Caco-2 (cell line): Measurements from ENCODE around the gene FAHD1. TPM values are rescaled to one million over a fixed set of nuclear protein-coding genes. Genes with fewer than 3 reads are reported as not detected.

ENCODE experiments used
- BruUV-seq: library from RNA; stranded (reverse); fragments of 400-500 nt; replicated peaks from 2 replicates; lab custom pipeline; 2021; lab: Mats Ljungman, UMichigan
- CTCF ChIA-PET: fragments of 300-600 bp; sonication (Branson Sonifier 250); formaldehyde crosslinking; loops from one replicate; lab custom pipeline; 2022; ENCODE audit warnings: antibody characterized with exemption; lab: Charles Lee
- POLR2A ChIA-PET: fragments of 300-600 bp; sonication (Branson Sonifier 250); formaldehyde crosslinking; loops from one replicate; lab custom pipeline; 2022; ENCODE audit warnings: antibody characterized with exemption; lab: Charles Lee
- DNase-seq, 2 experiments: peaks; one replicate each; pipeline versions ENCODE4 v3.0.0 to v3.0.0-alpha.2; 2020 to 2022
- H3K27me3 ChIP-seq: replicated peaks from 2 replicates; pipeline ENCODE4 v1.6.0; 2011; ENCODE audit warnings: low read length; ENCODE audit not compliant: control insufficient read depth, insufficient read depth
- H3K36me3 ChIP-seq: 2 replicates; pipeline ENCODE4 v1.5.1; 2011; ENCODE audit warnings: low read length; ENCODE audit not compliant: control insufficient read depth, insufficient read depth
- H3K4me1 ChIP-seq: fragments of 250-450 bp; sonication (Bioruptor Pico); 2 replicates; pipeline ENCODE4 v1.5.1; 2020; ENCODE audit warnings: mild to moderate bottlenecking
- H3K4me3 ChIP-seq: 2 replicates; pipeline ENCODE4 v1.5.1; 2011; ENCODE audit warnings: low read depth, mild to moderate bottlenecking, control low read depth, low read length
- H3K9me3 ChIP-seq: fragments of 250-450 bp; sonication (Bioruptor Pico); 2 replicates; pipeline ENCODE4 v1.5.1; 2020; ENCODE audit warnings: mild to moderate bottlenecking, moderate library complexity
- H3K27ac Mint-ChIP-seq: one replicate; pipeline ENCODE4 v1.8.0; 2022; ENCODE audit warnings: mixed read lengths; ENCODE audit not compliant: unreplicated experiment
- H3K27me3 Mint-ChIP-seq: one replicate; pipeline ENCODE4 v1.8.0; 2022; ENCODE audit warnings: mixed read lengths; ENCODE audit not compliant: insufficient read depth, unreplicated experiment
- H3K36me3 Mint-ChIP-seq: one replicate; pipeline ENCODE4 v1.8.0; 2022; ENCODE audit warnings: mild to moderate bottlenecking, mixed read lengths; ENCODE audit not compliant: insufficient read depth, unreplicated experiment
- H3K4me1 Mint-ChIP-seq: one replicate; pipeline ENCODE4 v1.8.0; 2022; ENCODE audit warnings: low read depth, mixed read lengths; ENCODE audit not compliant: unreplicated experiment
- H3K4me3 Mint-ChIP-seq: one replicate; pipeline ENCODE4 v1.8.0; 2022; ENCODE audit warnings: mild to moderate bottlenecking, moderate library complexity, mixed read lengths; ENCODE audit not compliant: unreplicated experiment
- H3K9me3 Mint-ChIP-seq: one replicate; pipeline ENCODE4 v1.8.0; 2022; ENCODE audit warnings: mixed read lengths; ENCODE audit not compliant: unreplicated experiment
- CTCF ChIP-seq, 2 experiments: fragments of 200-600 bp in 1 of 2; IDR thresholded peaks; 1 replicate in 1 of 2; 2 replicates in 1 of 2; pipeline versions ENCODE4 v1.5.1 to v1.8.0; 2011 to 2022; ENCODE audit warnings: antibody characterized with exemption in 1 of 2, control low read depth in 1 of 2, inconsistent platforms in 1 of 2, low read depth in 1 of 2, low read length in 1 of 2, mild to moderate bottlenecking in 1 of 2, moderate library complexity in 1 of 2; ENCODE audit not compliant: insufficient read depth in 1 of 2, severe bottlenecking in 1 of 2, unreplicated experiment in 1 of 2
- intact Hi-C: fragments of 100-400 bp; cut with micrococcal nuclease; formaldehyde crosslinking; loops from one replicate; pipeline ENCODE4 v1.10.0; 2022; ENCODE audit not compliant: unreplicated experiment
- total RNA-seq: library from RNA; stranded (reverse); gene quantifications from 2 replicates; pipeline ENCODE4 v1.2.3, GENCODE V29; 2022

FAHD1 gene
- total RNA-seq, 1 experiment from 2014 or later: 16.5 TPM

DNA sequence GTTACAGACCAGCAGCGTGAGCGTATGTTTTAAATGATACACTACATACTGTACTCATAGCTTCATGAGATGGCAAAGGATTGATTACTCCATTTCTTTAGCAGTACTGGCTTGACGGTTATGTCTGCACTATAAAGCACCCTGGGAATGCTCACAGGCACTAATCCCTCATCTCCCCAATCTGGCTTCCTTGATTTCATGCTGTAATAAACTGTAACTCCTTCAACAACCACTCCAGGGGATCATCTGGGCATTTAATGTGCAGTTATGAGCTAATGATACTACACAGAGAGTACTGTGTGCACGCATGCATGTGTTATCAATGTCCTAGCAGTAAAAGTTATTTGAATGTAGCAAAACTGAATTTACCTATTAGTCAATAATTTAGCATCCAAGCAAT is 24.8 kb downstream of the FAHD1 start:
- CTCF ChIA-PET: no interaction called here
- Histone ChIP-seq H3K36me3 (no peaks in the 10 kb centered on the region), H3K27me3 (no peaks in the 10 kb centered on the region), H3K4me3 (no peak overlapping the region), H3K9me3 (no peaks in the 10 kb centered on the region), H3K4me1 (no peaks in the 10 kb centered on the region)
- Mint-ChIP-seq H3K27ac (no peak overlapping the region), H3K27me3 (peaks cover 14% of the 10 kb centered on the region), H3K4me3 (no peak overlapping the region), H3K9me3 (no peaks in the 10 kb centered on the region), H3K4me1 (no peaks in the 10 kb centered on the region), H3K36me3 (no peaks in the 10 kb centered on the region)
- no peak for DNase-seq
- intact Hi-C loops: no loop called here
- TF ChIP-seq CTCF (IDR thresholded peaks at IDR 0.05; ENCODE audit: insufficient read depth in 1 of 2, low read depth in 1 of 2, low read length in 1 of 2, severe bottlenecking in 1 of 2, unreplicated experiment in 1 of 2): no peak
- BruUV-seq: no TSS peak
- POLR2A ChIA-PET: no interaction called here

DNA sequence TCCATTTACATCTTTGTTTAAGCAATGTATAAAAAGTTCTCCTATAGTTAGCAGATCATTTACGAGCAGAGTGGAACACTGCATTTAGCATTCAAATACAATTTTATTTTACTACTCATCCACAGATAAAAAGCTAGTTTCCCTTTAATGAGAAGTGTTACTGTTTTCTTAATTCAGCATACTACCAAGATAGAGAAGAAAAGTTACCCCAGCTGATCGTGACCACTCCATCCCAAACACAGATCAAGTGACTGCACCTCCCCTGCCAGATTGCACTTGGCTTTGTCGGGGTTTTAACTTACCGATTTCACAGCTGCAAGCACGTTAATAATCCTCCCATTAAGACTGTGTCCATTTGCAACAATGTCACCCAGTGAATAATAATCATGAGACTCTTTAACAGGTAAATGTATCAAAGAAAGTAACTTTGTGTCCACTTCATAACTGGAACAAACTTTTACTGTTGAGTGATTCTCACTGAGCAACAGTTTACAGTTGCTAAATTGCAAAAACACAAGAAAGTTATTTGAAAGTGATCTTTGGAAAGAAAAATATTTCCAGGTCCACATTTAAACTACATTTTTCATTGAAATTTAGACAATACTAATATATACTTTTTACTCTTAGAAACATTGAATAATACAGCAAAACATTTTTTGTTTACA is 30.6 kb downstream of the FAHD1 start:
- no peak overlapping the region for H3K4me3 ChIP-seq
- peaks cover 27% of the 10 kb centered on the region for H3K27me3 Mint-ChIP-seq
- H3K4me1 Mint-ChIP-seq: no peaks in the 10 kb centered on the region
- H3K4me3 Mint-ChIP-seq: no peak overlapping the region
- H3K9me3 Mint-ChIP-seq: no peaks in the 10 kb centered on the region
- H3K9me3 ChIP-seq: no peaks in the 10 kb centered on the region
- no TSS peak for BruUV-seq
- no peak for TF ChIP-seq CTCF (IDR thresholded peaks at IDR 0.05; ENCODE audit: insufficient read depth in 1 of 2, low read depth in 1 of 2, low read length in 1 of 2, severe bottlenecking in 1 of 2, unreplicated experiment in 1 of 2)
- ChIA-PET POLR2A (interaction anchor here (0.6 kb wide), 1 partner anchor 357 kb away, joined by 3 read pairs; no protein-coding TSS in a partner anchor), CTCF (no interaction called here)
- intact Hi-C loops: no loop called here
- no peaks in the 10 kb centered on the region for H3K36me3 Mint-ChIP-seq
- no peaks in the 10 kb centered on the region for H3K36me3 ChIP-seq
- no peaks in the 10 kb centered on the region for H3K27me3 ChIP-seq
- no peak overlapping the region for H3K27ac Mint-ChIP-seq
- DNase-seq: no peak
- no peaks in the 10 kb centered on the region for H3K4me1 ChIP-seq

DNA sequence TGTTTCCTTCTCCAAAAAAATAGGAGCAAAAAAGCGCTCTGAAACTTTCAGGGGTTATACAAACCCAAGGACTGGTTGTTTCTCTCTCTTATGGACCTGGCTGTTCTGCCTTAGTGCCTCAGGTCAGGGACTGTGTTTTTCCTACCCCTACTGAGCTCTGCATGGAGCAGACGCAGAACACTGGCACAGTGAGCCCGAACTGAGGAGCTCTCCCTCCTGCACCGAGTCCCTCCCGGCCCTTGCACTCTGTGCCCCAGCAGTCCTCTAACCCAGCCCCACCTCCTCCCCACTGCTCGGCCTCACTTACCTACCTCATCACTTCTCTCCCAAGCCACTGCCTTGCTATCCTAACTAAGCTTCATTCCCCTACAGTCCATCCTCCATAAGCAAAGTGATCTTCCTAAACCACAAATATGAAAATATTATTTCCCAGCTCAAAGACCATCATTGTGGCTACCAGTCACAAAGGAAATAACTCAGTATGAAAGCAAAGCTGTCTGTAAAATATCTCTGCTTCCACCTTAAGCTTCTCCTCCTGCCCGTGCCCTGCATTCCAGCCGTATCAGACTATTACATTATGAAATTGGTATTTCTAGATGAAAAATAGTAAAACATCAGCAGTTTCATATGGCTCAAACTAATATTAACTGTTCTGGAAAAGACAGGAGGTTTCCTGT is 31.3 kb downstream of the FAHD1 start:
- Histone ChIP-seq H3K4me3 (no peak overlapping the region), H3K9me3 (no peaks in the 10 kb centered on the region), H3K36me3 (no peaks in the 10 kb centered on the region), H3K4me1 (no peaks in the 10 kb centered on the region), H3K27me3 (no peaks in the 10 kb centered on the region)
- Mint-ChIP-seq H3K27me3 (peaks cover 27% of the 10 kb centered on the region), H3K27ac (no peak overlapping the region), H3K9me3 (no peaks in the 10 kb centered on the region), H3K36me3 (no peaks in the 10 kb centered on the region), H3K4me1 (no peaks in the 10 kb centered on the region), H3K4me3 (no peak overlapping the region)
- ChIA-PET CTCF (no interaction called here), POLR2A (no interaction called here)
- no peak for TF ChIP-seq CTCF (IDR thresholded peaks at IDR 0.05; ENCODE audit: insufficient read depth in 1 of 2, low read depth in 1 of 2, low read length in 1 of 2, severe bottlenecking in 1 of 2, unreplicated experiment in 1 of 2)
- DNase-seq: no peak
- BruUV-seq: no TSS peak
- intact Hi-C loops: no loop called here
